GM19452 (cell line): Measurements from ENCODE around the gene SEMA6B.

ENCODE experiments used
- ATAC-seq: cut with Tn5 transposase; IDR thresholded peaks from one replicate; pipeline ENCODE4 v1.9.1; 2021; ENCODE audit not compliant: unreplicated experiment

SEMA6B gene

GRCh38 chr19:4496304-4496703 lies 63.2 kb downstream of the SEMA6B start:
- no peak for ATAC-seq

- ATAC-seq, result no peak
Measured at GRCh38 chr19:4495471-4495870, 64.0 kb downstream of the SEMA6B start.

GRCh38 chr19:4494691-4495064 lies 64.8 kb downstream of the SEMA6B start:
- ATAC-seq, result no peak

- ATAC-seq, result no peak
Measured at GRCh38 chr19:4493929-4494690, 65.4 kb downstream of the SEMA6B start.

GRCh38 chr19:4493104-4493928 lies 66.2 kb downstream of the SEMA6B start:
- ATAC-seq, result no peak
